Measurements from ENCODE around the gene PLK3.

DNA sequence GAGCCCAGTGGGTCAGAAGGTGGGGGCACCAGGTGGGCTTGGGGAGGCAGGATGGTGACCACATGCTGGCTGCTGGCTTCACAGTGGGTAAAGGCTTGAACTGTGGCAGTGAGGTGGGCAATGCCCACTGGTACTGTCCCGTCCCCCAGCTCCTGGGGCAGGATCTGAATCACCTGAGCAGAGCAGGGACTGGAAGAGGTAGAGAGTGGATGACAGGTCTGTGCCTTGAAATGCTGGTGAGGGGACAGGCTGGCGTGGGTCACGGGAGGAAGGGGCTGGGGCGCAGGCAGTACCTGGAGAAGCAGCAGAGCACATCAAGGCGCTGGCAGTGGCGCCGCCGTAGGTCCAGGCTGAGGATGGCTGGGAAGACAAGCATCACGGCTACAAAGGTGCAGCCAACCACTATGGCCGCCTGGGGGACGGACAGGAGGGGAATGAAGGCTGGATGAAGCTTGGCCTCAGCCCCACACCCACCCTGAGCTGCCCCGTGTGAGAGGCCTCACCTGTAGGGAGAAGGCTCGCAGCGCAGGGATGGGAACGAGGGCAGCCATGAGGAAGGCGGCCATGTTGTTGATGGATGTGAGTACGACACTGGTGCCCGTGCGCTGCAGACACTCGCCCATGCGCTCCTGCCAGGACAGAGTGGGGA lies 27.9 kb downstream of the PLK3 start:
- TF ChIP-seq CTCF (IDR thresholded peaks at IDR 0.05) (no peak), ZFX (IDR thresholded peaks at IDR 0.05; ENCODE audit: borderline replicate concordance) (no peak)
